ENCODE results near the gene MIA2.
A peak's percentile ranks its signal among the peaks of the same experiment; 100 is the strongest.
"Not testable (repeated sequence)": the region's sequence is repeated elsewhere in the genome, so short reads cannot be mapped to it uniquely, and the experiment has no call there.

Gene MIA2

DNA sequence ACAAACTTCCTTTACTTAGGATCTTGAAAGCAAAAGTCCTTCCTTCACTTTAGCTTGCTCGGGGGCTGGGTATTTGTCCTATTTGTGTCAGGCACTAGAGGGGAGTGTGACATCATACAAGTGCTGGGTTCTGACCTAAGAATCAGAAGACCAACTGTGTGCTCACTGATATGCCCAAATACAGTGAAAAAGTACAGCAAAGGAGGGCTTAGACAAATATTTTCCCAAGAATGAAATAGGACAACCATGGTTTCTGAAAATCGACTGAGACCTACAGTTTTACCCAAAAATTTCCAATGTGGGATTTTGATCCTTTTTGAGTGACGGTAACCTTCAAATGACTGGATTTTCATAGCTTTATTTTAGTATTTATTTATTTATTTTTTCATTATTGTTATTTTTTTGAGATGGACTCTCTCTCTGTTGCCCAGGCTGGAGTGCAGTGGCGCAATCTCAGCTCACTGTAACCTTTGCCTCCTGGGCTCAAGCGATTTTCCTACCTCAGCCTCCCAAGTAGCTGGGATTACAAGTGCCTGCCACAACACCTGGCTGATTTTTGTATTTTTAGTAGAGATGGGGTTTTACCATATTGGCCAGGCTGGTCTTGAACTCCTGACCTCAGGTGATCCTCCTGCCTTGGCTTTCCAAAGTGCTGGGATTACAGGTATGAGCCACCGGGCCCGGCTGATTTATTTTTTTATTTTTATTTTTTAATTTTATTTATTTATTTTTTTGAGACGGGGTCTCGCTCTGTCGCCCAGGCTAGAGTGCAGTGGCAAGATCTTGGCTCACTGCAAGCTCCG is 1.8 kb upstream of the MIA2 start:
- not testable (repeated sequence) for DNase-seq

DNA sequence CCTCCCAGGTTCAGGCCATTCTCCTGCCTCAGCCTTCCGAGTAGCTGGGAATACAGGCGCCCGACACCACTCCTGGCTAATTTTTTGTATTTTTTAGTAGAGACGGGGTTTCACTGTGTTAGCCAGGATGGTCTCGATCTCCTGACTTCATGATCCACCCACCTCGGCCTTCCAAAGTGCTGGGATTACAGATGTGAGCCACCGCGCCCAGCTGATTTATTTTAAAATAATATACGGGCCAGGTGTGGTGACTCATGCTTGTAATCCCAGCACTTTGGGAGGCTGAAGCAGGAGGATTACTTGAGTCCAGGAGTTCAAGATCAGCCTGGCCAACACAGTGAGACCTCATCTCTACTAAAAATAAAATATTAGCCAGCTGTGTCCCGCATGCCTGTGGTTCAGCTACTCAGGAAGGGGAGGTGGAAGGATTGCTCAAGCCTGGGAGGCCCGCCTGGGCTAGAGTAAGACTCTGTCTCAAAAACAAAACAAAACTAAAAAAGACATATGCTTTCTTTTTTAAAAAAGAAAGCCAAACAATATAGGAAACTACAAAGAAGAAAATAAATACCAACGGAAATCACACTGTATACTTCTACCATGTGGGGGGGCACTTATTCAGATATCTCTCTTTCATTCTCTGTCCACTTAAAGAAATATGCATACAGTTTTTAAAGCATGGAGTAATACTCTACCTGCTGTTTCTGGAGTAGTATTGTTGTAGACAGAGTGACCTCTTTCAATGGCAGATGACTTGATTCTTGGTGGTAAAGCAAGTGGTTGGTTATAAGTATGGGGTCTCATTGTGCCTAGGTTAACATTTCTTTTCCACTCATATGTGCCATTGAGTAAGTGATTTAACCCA is 930 bp upstream of the MIA2 start:
- DNase-seq: no peak

DNA sequence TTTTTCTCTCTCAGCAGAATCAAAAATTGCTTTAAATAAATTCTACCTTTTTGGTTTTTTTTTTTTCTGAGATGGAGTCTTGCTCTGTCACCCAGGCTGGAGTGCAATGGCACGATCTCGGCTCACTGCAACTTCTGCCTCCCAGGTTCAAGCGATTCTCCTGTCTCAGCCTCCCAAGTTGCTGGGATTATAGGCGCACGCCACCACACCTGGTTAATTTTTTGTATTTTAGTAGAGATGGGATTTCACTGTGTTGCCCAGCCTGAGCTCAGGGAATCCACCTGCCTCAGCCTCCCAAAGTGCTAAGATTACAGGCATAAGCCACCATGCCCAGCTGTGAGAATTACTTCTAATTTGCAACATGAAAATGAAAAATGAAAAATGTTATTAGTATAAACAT is 1.3 kb downstream of the MIA2 start:
- not testable (repeated sequence) for DNase-seq

DNA sequence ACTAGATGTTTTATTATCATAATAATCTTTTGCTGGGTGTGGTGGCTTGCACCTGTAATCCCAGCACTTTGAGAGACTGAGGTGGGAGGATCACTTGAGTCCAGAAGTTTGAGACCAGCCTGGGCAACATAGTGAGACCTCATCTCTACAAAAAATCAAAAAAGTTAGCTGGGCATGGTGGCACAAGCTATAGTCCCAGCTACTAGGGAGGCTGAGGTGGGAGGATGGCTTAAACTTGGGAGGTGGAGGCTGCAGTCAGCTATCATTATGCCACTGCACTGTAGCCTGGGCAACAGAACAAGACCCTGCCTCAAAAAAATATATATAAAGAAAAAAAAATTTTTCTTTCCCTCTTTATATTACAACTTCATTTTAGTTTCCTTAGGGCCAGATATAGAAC is 1.8 kb downstream of the MIA2 start:
- not testable (repeated sequence) for DNase-seq

DNA sequence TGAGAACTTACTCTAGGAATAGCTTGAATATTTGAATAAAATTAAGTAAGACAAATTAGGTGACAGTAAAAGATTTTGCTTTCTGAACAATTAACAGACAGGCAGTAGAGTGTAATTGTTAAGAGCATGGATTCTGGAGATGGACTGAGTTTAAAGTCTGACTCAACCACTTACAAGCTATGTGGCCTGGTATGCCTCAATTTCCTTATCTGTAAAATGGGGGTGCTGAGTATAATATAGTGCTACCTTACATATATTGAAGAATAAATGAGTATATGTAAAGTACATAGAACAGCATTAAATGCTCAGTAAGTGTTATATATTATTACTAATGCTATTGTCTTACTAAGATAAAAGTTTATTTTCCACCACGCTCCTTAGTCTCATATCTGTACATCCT is 7.1 kb downstream of the MIA2 start:
- no peak for DNase-seq

DNA sequence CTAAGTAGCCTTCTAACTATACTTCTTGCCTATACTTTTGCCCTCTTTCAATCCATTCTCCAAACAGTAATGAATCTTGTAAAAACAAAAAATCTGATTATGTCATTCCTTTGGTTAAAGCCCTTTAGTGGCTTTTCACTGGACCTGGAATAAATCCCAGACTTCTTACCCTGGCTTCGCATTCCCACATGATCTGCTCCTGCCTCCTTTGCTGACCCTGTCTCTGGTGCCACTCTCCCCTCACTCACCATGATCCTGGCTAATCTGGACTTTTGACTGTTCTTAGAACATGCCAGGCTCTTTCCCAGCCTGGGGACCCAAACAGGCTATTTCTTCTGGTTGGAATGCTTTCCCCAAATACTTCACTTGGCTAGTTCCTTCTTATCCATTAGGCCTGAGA is 7.9 kb downstream of the MIA2 start:
- DNase-seq: no peak

DNA sequence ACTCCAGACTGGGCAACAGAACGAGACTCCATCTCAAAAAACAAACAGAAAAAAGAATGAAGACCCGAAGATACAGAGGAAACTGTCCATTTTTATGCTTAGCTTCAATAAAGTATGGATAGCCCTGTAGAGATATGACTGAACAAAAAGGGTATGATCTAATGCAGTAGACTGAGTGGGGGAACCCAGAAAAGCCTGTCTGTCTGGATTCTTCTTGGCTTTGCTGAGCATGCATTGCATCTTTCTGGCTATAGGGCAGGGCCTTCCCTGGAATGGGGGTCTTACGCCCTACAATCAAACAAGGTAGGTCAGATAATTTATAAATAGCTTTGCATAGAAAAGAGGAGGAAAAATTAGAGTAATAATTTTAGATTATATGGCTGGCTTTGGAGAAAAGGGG is 10.1 kb downstream of the MIA2 start:
- DNase-seq: no peak

DNA sequence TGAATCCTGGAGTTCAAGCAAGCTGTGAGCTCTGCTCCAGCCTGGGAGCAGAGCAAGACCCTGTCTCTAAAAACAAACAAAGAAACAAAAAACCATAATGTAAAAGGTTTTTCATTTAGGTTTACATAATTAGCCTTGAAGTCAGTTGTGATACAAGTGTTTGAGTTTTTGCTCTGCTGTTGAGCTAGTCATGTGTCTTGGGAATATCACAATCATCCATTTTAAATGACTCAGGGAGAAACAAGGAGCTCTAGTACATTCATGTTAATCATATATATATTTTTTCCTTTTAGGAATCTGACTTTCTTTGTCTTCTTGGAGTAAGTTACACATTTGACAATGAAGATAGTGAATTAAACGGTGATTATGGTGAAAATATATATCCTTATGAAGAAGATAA is 12.9 kb downstream of the MIA2 start:
- no peak for DNase-seq

DNA sequence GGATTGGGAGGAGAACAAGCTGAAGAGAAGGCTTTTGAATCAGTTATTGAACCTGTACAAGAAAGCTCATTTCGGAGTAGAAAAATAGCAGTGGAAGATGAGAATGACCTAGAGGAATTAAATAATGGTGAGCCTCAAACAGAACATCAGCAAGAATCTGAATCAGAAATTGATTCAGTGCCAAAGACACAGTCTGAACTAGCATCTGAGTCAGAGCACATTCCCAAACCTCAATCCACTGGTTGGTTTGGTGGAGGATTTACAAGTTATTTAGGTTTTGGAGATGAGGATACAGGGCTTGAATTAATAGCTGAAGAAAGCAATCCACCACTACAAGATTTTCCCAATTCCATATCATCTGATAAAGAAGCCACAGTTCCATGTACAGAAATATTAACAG is 13.5 kb downstream of the MIA2 start:
- DNase-seq: no peak

DNA sequence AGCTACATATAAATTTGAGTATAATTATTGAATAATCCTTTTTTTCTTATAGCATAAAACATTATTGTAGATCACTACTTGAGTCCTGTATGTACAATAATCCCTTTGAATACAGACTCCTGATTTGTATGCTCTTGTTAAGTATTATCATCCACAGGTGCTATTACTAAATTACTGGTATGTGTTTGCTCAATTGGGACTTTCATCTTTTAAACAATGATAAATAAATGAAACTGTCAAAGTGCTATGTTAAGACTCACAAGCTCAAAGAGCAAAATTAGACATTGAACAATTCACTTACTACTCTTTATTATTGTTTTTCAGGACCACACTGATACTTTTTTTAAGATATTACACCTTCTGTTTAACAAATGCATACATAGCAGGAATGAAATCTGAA is 17.8 kb downstream of the MIA2 start:
- DNase-seq: no peak

DNA sequence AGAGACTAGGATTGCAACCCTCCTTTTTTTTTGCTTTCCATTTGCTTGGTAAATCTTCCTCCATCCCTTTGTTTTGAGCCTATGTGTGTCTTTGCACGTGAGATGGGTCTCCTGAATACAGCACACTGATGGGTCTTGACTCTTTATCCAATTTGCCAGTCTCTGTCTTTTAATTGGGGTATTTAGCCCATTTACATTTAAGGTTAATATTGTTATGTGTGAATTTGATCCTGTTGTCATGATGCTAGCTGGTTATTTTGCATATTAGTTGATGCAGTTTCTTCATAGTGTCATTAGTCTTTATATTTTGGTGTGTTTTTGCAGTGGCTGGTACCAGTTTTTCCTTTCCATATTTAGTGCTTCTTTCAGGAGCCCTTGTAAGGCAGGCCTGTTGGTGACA is 23.7 kb downstream of the MIA2 start:
- not testable (repeated sequence) for DNase-seq

DNA sequence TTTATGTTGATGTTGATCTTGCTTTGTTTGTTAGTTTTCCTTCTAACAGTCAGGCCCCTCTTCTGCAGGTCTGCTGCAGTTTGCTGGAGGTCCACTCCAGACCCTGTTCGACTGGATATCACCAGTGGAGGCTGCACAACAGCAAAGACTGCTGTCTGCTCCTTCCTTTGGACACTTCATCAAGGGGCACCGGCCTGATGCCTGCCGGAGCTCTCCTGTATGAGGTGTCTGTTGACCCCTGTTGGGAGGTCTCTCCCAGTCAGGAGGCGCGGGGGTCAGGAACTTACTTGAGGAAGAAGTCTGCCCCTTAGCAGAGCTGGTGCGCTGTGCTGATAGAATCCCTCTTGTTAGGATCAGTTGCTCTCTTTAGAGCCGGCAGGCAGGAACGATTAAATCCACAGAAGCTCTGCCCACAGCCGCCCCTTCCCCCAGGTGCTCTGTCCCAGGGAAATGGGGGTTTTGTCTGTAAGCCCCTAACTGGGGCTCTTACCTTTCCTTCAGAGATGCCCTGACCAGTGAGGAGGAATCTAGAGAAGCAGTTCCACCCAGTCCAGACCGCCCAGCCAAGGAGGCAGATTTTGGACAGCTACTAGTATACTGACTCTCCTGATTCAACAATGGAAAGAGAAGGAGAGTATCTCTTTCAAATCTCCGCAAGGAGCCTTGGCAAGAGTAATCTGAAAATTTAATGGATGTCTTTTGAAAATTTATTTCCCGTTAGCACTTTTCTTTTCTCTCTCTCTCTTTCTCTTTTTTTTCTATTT is 25.2 kb downstream of the MIA2 start:
- DNase-seq: no peak

DNA sequence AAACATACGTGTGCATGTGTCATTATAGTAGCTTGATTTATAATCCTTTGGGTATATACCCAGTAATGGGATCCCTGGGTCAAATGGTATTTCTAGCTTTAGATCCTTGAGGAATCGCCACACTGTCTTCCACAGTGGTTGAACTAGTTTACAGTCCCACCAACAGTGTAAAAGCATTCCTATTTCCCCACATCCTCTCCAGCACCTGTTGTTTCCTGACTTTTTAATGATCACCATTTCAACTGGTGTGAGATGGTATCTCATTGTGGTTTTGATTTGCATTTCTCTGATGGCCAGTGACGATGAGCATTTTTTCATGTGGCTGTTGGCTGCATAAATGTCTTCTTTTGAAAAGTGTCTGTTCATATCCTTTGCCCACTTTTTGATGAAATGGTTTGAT is 26.4 kb downstream of the MIA2 start:
- not testable (repeated sequence) for DNase-seq

DNA sequence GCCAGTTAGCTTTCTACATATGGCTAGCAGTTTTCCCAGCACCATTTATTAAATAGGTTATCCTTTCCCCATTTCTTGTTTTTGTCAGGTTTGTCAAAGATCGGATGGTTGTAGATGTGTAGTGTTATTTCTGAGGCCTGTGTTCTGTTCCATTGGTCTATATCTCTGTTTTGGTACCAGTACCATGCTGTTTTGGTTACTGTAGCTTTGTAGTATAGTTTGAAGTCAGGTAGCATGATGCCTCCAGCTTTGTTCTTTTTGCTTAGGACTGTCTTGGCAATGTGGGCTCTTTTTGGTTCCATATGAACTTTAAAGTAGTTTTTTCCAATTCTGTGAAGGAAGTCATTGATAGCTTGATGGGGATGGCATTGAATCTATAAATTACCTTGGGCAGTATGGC is 28.5 kb downstream of the MIA2 start:
- DNase-seq: not testable (repeated sequence)

DNA sequence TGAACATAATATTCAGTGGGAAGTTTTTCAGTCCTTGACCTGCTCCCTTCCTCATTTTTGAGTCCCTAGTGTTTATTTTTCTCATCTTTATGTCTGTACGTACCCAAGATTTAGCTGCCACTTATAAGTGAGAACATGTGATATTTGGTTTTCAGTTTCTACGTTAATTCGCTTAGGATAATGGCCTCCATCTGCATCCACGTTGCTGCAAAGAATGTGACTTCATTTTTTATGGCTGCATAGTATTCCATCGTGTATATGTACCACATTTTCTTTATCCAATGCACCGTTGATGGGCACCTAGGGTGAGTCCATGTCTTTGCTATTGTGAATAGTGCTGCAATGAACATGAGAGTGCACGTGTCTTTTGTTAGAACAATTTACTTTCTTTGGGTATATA is 30.3 kb downstream of the MIA2 start:
- no peak for DNase-seq

DNA sequence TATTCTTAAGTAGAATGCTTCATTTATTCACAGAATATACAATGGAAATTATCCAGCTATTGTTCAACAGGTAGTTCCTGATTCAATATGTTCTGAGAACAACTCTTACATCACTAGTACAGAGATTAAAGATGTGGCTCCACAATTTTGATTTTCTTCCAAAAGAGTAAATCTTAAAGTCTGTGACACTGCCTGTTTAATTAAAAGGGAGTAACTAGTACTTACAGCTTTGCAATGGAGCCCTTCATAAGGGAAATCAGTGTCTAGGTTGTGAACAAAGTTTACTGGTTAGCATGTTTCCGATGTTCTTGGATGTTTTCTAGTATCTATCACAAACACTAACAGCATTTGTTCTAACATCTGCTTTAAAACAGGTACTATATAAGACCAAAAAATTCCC is 30.8 kb downstream of the MIA2 start:
- no peak for DNase-seq

DNA sequence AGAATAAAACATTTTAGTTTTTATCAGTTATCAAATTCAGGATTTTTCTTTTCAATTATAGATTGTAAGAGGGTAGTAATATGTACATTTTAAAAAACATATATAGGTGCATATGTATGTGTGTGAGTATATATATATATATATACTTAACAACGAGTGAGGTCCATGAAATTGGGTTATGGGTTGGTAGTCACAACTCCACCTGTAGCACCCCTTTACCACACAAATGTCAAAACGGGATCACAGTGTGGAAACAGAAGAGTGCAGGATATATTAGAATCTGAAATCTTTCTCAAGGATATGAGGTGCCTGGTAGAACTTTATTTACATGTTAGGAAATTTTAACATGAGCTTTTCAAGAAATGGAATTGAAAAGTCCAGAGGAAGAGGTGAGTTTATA is 31.3 kb downstream of the MIA2 start:
- DNase-seq: no peak

DNA sequence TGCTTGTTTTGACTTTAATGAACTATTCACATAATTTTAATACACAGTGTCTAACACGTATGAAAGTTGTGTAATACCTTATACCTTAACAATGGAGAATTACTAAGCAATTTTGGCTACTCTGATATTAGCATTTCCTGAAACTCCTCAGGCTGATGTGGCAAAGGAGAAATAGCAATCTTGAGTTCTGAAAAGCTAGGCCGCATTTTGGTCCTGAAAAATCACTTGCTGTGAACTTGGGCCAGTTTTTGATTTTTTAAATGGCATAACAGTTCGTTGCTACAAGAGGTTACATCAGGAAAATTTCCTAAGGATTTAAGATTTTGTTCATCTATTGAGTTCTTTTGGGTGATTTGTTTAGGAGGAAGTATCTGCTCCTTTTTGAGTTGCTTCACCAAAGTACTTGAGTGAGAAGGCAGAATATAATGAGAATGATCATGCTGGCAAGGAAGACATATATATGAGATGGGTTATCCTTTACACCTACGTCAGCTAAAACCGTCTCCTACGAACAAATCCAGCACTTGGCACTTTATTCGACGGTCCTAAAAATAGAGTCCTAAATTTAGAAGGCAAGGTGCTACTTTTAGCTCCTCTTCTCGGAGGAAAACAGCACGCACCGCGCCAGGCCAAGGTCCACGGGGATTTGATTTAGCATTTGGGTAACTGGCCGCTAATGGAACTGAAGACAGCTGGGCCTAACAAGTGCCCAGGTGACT is 32.2 kb downstream of the MIA2 start:
- no peak for DNase-seq

DNA sequence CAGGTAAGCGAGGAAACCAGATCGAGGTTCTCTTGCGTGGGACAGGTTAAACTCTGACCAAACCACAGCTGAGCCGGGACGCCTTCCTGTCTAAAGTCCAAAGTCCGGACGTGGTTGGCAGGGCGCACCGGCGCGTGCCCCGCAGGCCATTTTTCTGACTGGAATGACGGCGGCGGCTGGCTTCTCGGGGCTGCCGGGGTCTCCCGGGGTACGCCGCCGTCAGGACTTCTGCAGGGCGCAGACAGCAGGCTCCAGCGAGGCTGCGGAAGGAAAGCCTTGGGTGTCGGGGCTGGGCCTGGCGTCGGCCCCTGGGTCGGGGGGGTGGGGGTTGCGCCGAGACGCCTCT is 32.8 kb downstream of the MIA2 start:
- DNase-seq: peak; percentile 21

DNA sequence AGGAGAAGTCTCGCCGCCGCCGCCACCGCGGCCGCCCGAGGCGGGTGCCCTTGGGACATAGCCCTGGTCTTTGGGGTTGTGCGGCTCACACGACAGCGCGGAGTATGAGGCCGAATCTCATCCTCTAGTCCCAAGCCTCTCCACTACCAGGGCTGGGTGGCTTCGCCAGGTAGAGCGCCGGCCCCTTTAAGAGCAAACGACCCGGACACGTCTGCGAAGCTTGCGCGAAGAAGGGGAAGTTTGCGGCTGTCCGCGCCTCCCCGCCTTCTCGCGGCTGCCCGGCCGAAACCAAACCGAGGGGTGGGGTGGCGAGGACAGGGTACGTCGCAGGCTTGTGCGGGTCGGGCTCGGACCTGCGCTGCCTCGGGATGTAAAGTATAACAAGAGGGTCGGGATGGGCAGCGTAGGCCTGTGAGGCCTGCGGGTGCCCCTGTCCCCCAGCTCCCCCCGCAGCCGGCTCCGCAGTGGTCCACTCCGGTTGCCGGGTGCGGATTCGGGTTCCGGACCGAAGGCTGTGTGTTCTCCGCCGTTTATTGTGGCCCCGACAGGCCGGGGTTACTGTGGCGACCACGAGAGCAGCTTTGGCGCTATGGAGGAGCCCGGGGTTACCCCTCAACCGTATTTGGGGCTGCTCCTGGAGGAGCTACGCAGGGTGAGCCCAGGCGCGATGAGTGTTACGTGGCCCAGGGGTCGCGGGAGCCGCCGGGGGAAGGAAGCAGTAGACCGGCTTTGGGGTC is 33.3 kb downstream of the MIA2 start:
- peak; percentile 55 for DNase-seq

DNA sequence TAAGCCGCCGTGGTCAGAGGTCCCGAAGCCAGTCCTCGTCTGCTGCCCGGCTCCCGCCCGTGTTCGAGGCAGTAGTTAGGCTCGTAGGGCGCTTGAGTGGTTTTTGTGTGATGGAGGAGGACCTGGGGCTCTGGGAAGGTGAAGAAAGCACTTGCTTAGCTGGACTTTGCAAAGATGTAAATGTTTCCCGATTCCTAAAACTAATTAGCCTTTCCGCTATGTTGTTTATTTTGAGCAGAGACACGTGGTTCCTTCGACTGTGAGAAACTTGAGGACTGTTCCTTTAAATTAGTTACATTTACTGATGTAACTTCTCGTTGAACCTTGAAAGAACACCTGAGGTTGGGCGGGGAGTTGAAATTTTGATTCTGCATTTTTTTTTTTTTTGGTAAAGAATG is 33.9 kb downstream of the MIA2 start:
- no peak for DNase-seq

DNA sequence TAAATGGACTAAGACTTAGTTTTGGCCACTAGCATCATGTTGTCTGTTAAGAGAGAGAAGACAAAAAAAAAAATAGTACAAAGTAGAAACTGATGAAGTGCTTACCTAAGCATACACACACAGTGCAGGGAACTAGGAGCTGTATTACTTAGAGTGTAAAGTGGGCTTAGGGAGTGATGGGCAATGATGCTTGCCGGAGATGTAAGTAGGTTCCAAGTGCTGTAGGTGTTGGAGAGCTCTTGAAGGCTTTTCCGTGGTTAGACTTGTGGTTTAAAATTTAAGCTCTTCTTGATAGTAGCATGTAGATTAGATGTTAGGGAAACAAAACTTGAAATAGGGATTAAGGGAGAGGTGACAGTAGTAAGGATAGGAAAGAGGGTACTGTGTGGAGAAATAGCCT is 34.7 kb downstream of the MIA2 start:
- no peak for DNase-seq

Measured in T-helper 9 cell (primary cell).